ENCODE results near the gene CD37.
"Not testable (repeated sequence)": the region's sequence is repeated elsewhere in the genome, so short reads cannot be mapped to it uniquely, and the experiment has no call there.

Gene CD37

GRCh38 chr19:49366110-49366509 lies 30.9 kb downstream of the CD37 start:
- TF ChIP-seq, protein P1, sequence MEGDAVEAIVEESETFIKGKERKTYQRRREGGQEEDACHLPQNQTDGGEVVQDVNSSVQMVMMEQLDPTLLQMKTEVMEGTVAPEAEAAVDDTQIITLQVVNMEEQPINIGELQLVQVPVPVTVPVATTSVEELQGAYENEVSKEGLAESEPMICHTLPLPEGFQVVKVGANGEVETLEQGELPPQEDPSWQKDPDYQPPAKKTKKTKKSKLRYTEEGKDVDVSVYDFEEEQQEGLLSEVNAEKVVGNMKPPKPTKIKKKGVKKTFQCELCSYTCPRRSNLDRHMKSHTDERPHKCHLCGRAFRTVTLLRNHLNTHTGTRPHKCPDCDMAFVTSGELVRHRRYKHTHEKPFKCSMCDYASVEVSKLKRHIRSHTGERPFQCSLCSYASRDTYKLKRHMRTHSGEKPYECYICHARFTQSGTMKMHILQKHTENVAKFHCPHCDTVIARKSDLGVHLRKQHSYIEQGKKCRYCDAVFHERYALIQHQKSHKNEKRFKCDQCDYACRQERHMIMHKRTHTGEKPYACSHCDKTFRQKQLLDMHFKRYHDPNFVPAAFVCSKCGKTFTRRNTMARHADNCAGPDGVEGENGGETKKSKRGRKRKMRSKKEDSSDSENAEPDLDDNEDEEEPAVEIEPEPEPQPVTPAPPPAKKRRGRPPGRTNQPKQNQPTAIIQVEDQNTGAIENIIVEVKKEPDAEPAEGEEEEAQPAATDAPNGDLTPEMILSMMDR (IDR thresholded peaks at IDR 0.05; ENCODE audit: low read depth, low read length, missing control alignments): no peak
- no peak for DNase-seq (ENCODE audit: low read depth)
- in situ Hi-C loops (cut with HindIII; ENCODE audit: low sequenced_read_pairs): no loop called here
- no peak overlapping the region for H3K4me3 ChIP-seq (ENCODE audit: low read depth, low read length)

- no peak for DNase-seq (ENCODE audit: low read depth)
- H3K4me3 ChIP-seq (ENCODE audit: low read depth, low read length): no peak overlapping the region
- TF ChIP-seq, protein P1 (IDR thresholded peaks at IDR 0.05; ENCODE audit: low read depth, low read length, missing control alignments): no peak
- in situ Hi-C loops (cut with HindIII; ENCODE audit: low sequenced_read_pairs): no loop called here
These were observed 33.6 kb downstream of the CD37 start for GRCh38 chr19:49368711-49369358.

DNA sequence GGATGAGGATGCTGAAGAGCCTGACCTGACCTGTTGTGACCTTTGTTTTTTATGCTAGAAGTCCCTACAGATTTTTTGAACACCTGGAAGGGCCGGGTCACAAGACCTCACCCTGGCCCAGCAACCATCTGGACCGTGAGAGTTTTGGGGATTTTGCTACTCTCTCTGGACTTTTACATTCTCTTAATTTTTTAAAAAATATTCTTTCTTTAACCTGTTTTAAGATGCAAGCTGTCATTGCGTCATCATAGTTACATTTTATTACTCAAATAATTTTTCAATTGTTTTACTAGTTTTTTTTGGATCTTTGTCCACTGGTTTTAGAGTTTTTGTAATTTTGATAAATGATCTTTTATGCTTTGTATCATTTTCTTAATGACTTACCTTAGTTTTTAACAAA lies 36.0 kb downstream of the CD37 start:
- no peak overlapping the region for H3K4me3 ChIP-seq (ENCODE audit: low read depth, low read length)
- TF ChIP-seq, protein P1 (IDR thresholded peaks at IDR 0.05; ENCODE audit: low read depth, low read length, missing control alignments): no peak
- no peak for DNase-seq (ENCODE audit: low read depth)
- in situ Hi-C loops (cut with HindIII; ENCODE audit: low sequenced_read_pairs): no loop called here

DNA sequence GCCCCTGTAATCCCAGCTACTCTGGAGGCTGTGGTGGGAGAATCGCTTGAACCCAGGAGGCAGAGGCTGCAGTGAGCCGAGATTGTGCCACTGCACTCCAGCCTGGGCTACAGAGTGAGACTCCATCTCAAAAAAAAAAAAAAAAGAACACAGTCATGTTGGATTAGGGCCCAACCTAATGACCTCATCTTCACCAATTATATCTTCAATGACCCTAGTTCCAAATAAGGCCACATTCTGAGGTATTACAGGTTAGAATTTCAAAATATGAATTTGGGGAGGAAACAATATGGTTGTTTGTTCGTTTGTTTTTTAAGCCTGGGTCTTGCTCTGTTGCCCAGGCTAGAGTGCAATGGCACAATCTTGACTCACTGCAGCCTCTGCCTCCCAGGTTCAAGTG lies 38.0 kb downstream of the CD37 start:
- in situ Hi-C loops (cut with HindIII; ENCODE audit: low sequenced_read_pairs); H3K4me3 ChIP-seq (ENCODE audit: low read depth, low read length); DNase-seq (ENCODE audit: low read depth): not testable (repeated sequence)

GRCh38 chr19:49374665-49375434 lies 39.6 kb downstream of the CD37 start:
- DNase-seq (ENCODE audit: low read depth): no peak
- TF ChIP-seq, protein P1 (IDR thresholded peaks at IDR 0.05; ENCODE audit: low read depth, low read length, missing control alignments): no peak
- in situ Hi-C loops (cut with HindIII; ENCODE audit: low sequenced_read_pairs): no loop called here
- no peak overlapping the region for H3K4me3 ChIP-seq (ENCODE audit: low read depth, low read length)

GRCh38 chr19:49378512-49378911 lies 43.3 kb downstream of the CD37 start:
- no peak for DNase-seq (ENCODE audit: low read depth)
- TF ChIP-seq, protein P1 (IDR thresholded peaks at IDR 0.05; ENCODE audit: low read depth, low read length, missing control alignments): no peak
- in situ Hi-C loops (cut with HindIII; ENCODE audit: low sequenced_read_pairs): no loop called here
- H3K4me3 ChIP-seq (ENCODE audit: low read depth, low read length): no peak overlapping the region

GRCh38 chr19:49380391-49380790 lies 45.2 kb downstream of the CD37 start:
- in situ Hi-C loops (cut with HindIII; ENCODE audit: low sequenced_read_pairs): loop anchor here (5.0 kb wide), 1 partner anchor 47 kb away; the partner anchor contains the start of gene GFY
- H3K4me3 ChIP-seq (ENCODE audit: low read depth, low read length): no peak overlapping the region
- DNase-seq (ENCODE audit: low read depth): no peak
- TF ChIP-seq, protein P1 (IDR thresholded peaks at IDR 0.05; ENCODE audit: low read depth, low read length, missing control alignments): no peak

All from astrocyte of the cerebellum (primary cell).